H9 (cell line): ENCODE results near the gene SCGB1D2. TPM values are rescaled to one million over a fixed set of nuclear protein-coding genes. Genes with fewer than 3 reads are reported as not detected.
A peak's percentile ranks its signal among the peaks of the same experiment; 100 is the strongest.

ENCODE experiments used
- DNase-seq: peaks from one replicate; pipeline ENCODE4 v3.0.0-alpha.2; 2017
- H2AFZ ChIP-seq: one replicate; pipeline ENCODE4 v1.6.1; 2013; ENCODE audit warnings: mild to moderate bottlenecking, low read length, control low read depth, moderate library complexity
- H2AK5ac ChIP-seq: 2 replicates; pipeline ENCODE4 v1.6.1; 2013; ENCODE audit warnings: low read length, control low read depth, mixed read lengths; ENCODE audit not compliant: insufficient read length
- H2BK120ac ChIP-seq: one replicate; pipeline ENCODE4 v1.6.1; 2013; ENCODE audit warnings: low read depth, mild to moderate bottlenecking, low read length, control low read depth, inconsistent platforms; ENCODE audit not compliant: poor library complexity, severe bottlenecking
- H2BK12ac ChIP-seq: 2 replicates; pipeline ENCODE4 v1.6.1; 2013; ENCODE audit warnings: low read length, control low read depth, mixed read lengths, low read depth; ENCODE audit not compliant: insufficient read length
- H2BK15ac ChIP-seq: 2 replicates; pipeline ENCODE4 v1.6.1; 2013; ENCODE audit warnings: low read depth, low read length, control low read depth
- H2BK20ac ChIP-seq: one replicate; pipeline ENCODE4 v1.6.1; 2013; ENCODE audit warnings: low read depth, mild to moderate bottlenecking, low read length, control low read depth, inconsistent platforms; ENCODE audit not compliant: poor library complexity, severe bottlenecking
- H2BK5ac ChIP-seq: 2 replicates; pipeline ENCODE4 v1.6.1; 2013; ENCODE audit warnings: low read length, control low read depth, mixed read lengths; ENCODE audit not compliant: insufficient read length
- H3K14ac ChIP-seq: 2 replicates; pipeline ENCODE4 v1.6.1; 2013; ENCODE audit warnings: low read length, control low read depth; ENCODE audit not compliant: insufficient read depth
- H3K18ac ChIP-seq: 2 replicates; pipeline ENCODE4 v1.6.1; 2013; ENCODE audit warnings: low read depth, mild to moderate bottlenecking, mixed read lengths, low read length, control low read depth; ENCODE audit not compliant: insufficient read length
- H3K23ac ChIP-seq: 2 replicates; pipeline ENCODE4 v1.6.1; 2013; ENCODE audit warnings: low read length, control low read depth, mixed read lengths, low read depth; ENCODE audit not compliant: insufficient read length
- H3K23me2 ChIP-seq: 2 replicates; pipeline ENCODE4 v1.6.1; 2013; ENCODE audit warnings: low read depth, mild to moderate bottlenecking, mixed read lengths, low read length, control low read depth; ENCODE audit not compliant: insufficient read length, poor library complexity, severe bottlenecking
- H3K27ac ChIP-seq: 2 replicates; pipeline ENCODE4 v1.5.1; 2013; ENCODE audit warnings: low read length, control low read depth, mixed read lengths, low read depth; ENCODE audit not compliant: insufficient read length
- H3K27me3 ChIP-seq: 2 replicates; pipeline ENCODE4 v1.6.1; 2013; ENCODE audit warnings: low read length, control low read depth, inconsistent platforms; ENCODE audit not compliant: insufficient read depth
- H3K4ac ChIP-seq: 2 replicates; pipeline ENCODE4 v1.6.1; 2013; ENCODE audit warnings: low read depth, mild to moderate bottlenecking, control low read depth, inconsistent platforms, low read length, moderate library complexity
- H3K4me1 ChIP-seq: 2 replicates; pipeline ENCODE4 v1.6.1; 2013; ENCODE audit warnings: low read length, control low read depth, inconsistent platforms; ENCODE audit not compliant: insufficient read depth
- H3K4me2 ChIP-seq: 2 replicates; pipeline ENCODE4 v1.6.1; 2013; ENCODE audit warnings: low read length, control low read depth, mixed read lengths; ENCODE audit not compliant: insufficient read length, insufficient read depth
- H3K56ac ChIP-seq: 2 replicates; pipeline ENCODE4 v1.6.1; 2013; ENCODE audit warnings: low read depth, mild to moderate bottlenecking, mixed read lengths, low read length, control low read depth; ENCODE audit not compliant: insufficient read length
- H3K79me1 ChIP-seq: 2 replicates; pipeline ENCODE4 v1.6.1; 2013; ENCODE audit warnings: low read depth, mild to moderate bottlenecking, moderate library complexity, low read length, control low read depth, inconsistent platforms; ENCODE audit not compliant: insufficient read depth, poor library complexity, severe bottlenecking
- H3K79me2 ChIP-seq: 2 replicates; pipeline ENCODE4 v1.6.1; 2013; ENCODE audit warnings: low read length, control low read depth, inconsistent platforms; ENCODE audit not compliant: insufficient read depth
- H3K9ac ChIP-seq: 2 replicates; pipeline ENCODE4 v1.6.1; 2013; ENCODE audit warnings: low read length, control low read depth, mixed read lengths; ENCODE audit not compliant: insufficient read length; ENCODE audit errors: extremely low read depth
- H3K9me3 ChIP-seq: one replicate; pipeline ENCODE4 v1.6.1; 2013; ENCODE audit warnings: low read depth, low read length, inconsistent platforms; ENCODE audit not compliant: control insufficient read depth
- H3T11ph ChIP-seq: one replicate; pipeline ENCODE4 v1.6.1; 2013; ENCODE audit warnings: mild to moderate bottlenecking, low read length, control low read depth, inconsistent platforms
- H4K20me1 ChIP-seq: one replicate; pipeline ENCODE4 v1.6.1; 2013; ENCODE audit not compliant: control insufficient read depth, insufficient read length, insufficient read depth
- H4K5ac ChIP-seq: 2 replicates; pipeline ENCODE4 v1.6.1; 2013; ENCODE audit warnings: low read depth, mild to moderate bottlenecking, mixed read lengths, low read length, control low read depth; ENCODE audit not compliant: insufficient read length
- H4K8ac ChIP-seq: replicated peaks from 2 replicates; pipeline ENCODE4 v1.6.1; 2013; ENCODE audit warnings: low read length, control low read depth, mixed read lengths, low read depth; ENCODE audit not compliant: insufficient read length
- H4K91ac ChIP-seq: 2 replicates; pipeline ENCODE4 v1.6.1; 2013; ENCODE audit warnings: low read depth, mild to moderate bottlenecking, moderate library complexity, mixed read lengths, low read length, control low read depth; ENCODE audit not compliant: insufficient read length
- H3K27ac Mint-ChIP-seq, 3 experiments: 2 replicates in 2 of 3; 3 replicates in 1 of 3; pipeline ENCODE4 v1.8.0; 2020 to 2021; ENCODE audit warnings: mixed read lengths in 3 of 3, mild to moderate bottlenecking in 1 of 3, moderate library complexity in 1 of 3
- H3K27me3 Mint-ChIP-seq: 2 replicates; pipeline ENCODE4 v1.8.0; 2021; ENCODE audit warnings: low read depth, mild to moderate bottlenecking, moderate library complexity, mixed read lengths
- H3K36me3 Mint-ChIP-seq, 3 experiments: 2 replicates in 2 of 3; 3 replicates in 1 of 3; pipeline ENCODE4 v1.8.0; 2020 to 2021; ENCODE audit warnings: low read depth in 3 of 3, mixed read lengths in 3 of 3; ENCODE audit not compliant: insufficient read depth in 1 of 3
- H3K4me1 Mint-ChIP-seq, 2 experiments: 2 replicates each; pipeline ENCODE4 v1.8.0; 2020; ENCODE audit warnings: mixed read lengths in 2 of 2
- H3K4me3 Mint-ChIP-seq, 2 experiments: 2 replicates in 1 of 2; 3 replicates in 1 of 2; pipeline ENCODE4 v1.8.0; 2020 to 2021; ENCODE audit warnings: mild to moderate bottlenecking in 2 of 2, mixed read lengths in 2 of 2, moderate library complexity in 1 of 2
- H3K9me3 Mint-ChIP-seq, 2 experiments: 2 replicates in 1 of 2; 3 replicates in 1 of 2; pipeline ENCODE4 v1.8.0; 2020; ENCODE audit warnings: mild to moderate bottlenecking in 2 of 2, mixed read lengths in 2 of 2, moderate library complexity in 1 of 2
- CTCF ChIP-seq: fragments of 200-600 bp; sonication (generic); conservative IDR thresholded peaks from 3 replicates; pipeline ENCODE4 v1.8.0; 2021; ENCODE audit warnings: antibody characterized with exemption, mild to moderate bottlenecking
- WGBS: extraction: QIAGEN DNeasy Blood & Tissue Kit; methylation state at CpG from one replicate; pipeline ENCODE4 v1.1.7; 2013; ENCODE audit warnings: missing lambda C conversion rate, low lambda C conversion rate, mixed read lengths; ENCODE audit not compliant: insufficient read length; ENCODE audit errors: extremely low coverage; 5-methylcytosine and 5-hydroxymethylcytosine counted together
- total RNA-seq: library from RNA; stranded (reverse); gene quantifications from 2 replicates; pipeline ENCODE4 v1.2.1, GENCODE V29; 2021

Gene SCGB1D2
- total RNA-seq, 1 experiment from 2014 or later: not detected

- Histone ChIP-seq H3K79me1 (no peaks in the 10 kb centered on the region), H3K27me3 (no peaks in the 10 kb centered on the region; the same call in 1 of the 2 replicates), H3K27ac (no peak within 1 kb of the TSS), H2BK120ac (no peak within 1 kb of the TSS), H2BK5ac (no peak within 1 kb of the TSS), H3K23ac (no peak within 1 kb of the TSS), H2BK20ac (no peak within 1 kb of the TSS), H3K4me1 (peaks cover 1% of the 10 kb centered on the region; the same call in 1 of the 2 replicates), H3K9me3 (no peaks in the 10 kb centered on the region), H3K56ac (no peak within 1 kb of the TSS), H4K20me1 (no peaks in the 10 kb centered on the region), H4K5ac (no peak within 1 kb of the TSS), H3K4me2 (no peak within 1 kb of the TSS), H3K14ac (no peak within 1 kb of the TSS; the same call in 1 of the 2 replicates), H3K79me2 (no peaks in the 10 kb centered on the region), H2BK15ac (no peak within 1 kb of the TSS), H3K23me2 (peaks cover 2% of the 10 kb centered on the region), H3K9ac (no peak within 1 kb of the TSS), H2AFZ (no peak within 1 kb of the TSS), H4K91ac (no peak within 1 kb of the TSS), H3T11ph (no peak within 1 kb of the TSS), H3K18ac (no peak within 1 kb of the TSS), H2AK5ac (no peak within 1 kb of the TSS), H3K4ac (no peak within 1 kb of the TSS), H2BK12ac (no peak within 1 kb of the TSS), H4K8ac (no peak within 1 kb of the TSS)
- peak; percentile 66 for TF ChIP-seq CTCF
- peaks cover 6% of the 10 kb centered on the region for H3K27me3 Mint-ChIP-seq
- no peak within 1 kb of the TSS for H3K27ac Mint-ChIP-seq
- DNase-seq: no peak
- no peaks in the 10 kb centered on the region; a peak in 1 of 7 replicates for H3K36me3 Mint-ChIP-seq
- no peak within 1 kb of the TSS for H3K4me3 Mint-ChIP-seq
- WGBS: no CpG with 5 or more reads among the region's 10 CpGs
- H3K9me3 Mint-ChIP-seq: peaks cover 0 to 2% of the 10 kb centered on the region in 2 experiments; a peak in 3 of 5 replicates
- peaks cover 0 to 3% of the 10 kb centered on the region in 2 experiments; a peak in 2 of 4 replicates for H3K4me1 Mint-ChIP-seq
These were observed 27.7 kb downstream of the SCGB1D2 start, which contains the start of gene SCGB2A2 for GRCh38 chr11:62269654-62270278. SCGB2A2 (plus strand) TSS chr11:62270158; CDS start chr11:62270217, 59 bp downstream.
